ENCODE results near the gene PACRG.

Gene PACRG

GRCh38 chr6:163085426-163085825 is 357.7 kb downstream of the PACRG start:
- no peak for DNase-seq (ENCODE audit: low read depth)

GRCh38 chr6:163085861-163086623 is 358.3 kb downstream of the PACRG start:
- DNase-seq (ENCODE audit: low read depth) = no peak

GRCh38 chr6:163086624-163086920 is 358.8 kb downstream of the PACRG start:
- DNase-seq (ENCODE audit: low read depth) = no peak

- no peak for DNase-seq (ENCODE audit: low read depth)
Observed at GRCh38 chr6:163087981-163088380, 360.2 kb downstream of the PACRG start.

- no peak for DNase-seq (ENCODE audit: low read depth)
Observed at GRCh38 chr6:163092876-163093275, 365.1 kb downstream of the PACRG start.

GRCh38 chr6:163094881-163095280 is 367.1 kb downstream of the PACRG start:
- DNase-seq (ENCODE audit: low read depth) = no peak

GRCh38 chr6:163095401-163095800 is 367.6 kb downstream of the PACRG start:
- DNase-seq (ENCODE audit: low read depth) = no peak

- DNase-seq (ENCODE audit: low read depth) = no peak
Observed at GRCh38 chr6:163098827-163099479, 371.2 kb downstream of the PACRG start.

- DNase-seq (ENCODE audit: low read depth) = no peak
Observed at GRCh38 chr6:163099621-163100171, 371.9 kb downstream of the PACRG start.

- no peak for DNase-seq (ENCODE audit: low read depth)
Observed at GRCh38 chr6:163100259-163100658, 372.5 kb downstream of the PACRG start.

- DNase-seq (ENCODE audit: low read depth) = no peak
Observed at GRCh38 chr6:163113358-163113962, 385.7 kb downstream of the PACRG start.

- DNase-seq (ENCODE audit: low read depth) = no peak
Observed at GRCh38 chr6:163118941-163119340, 391.2 kb downstream of the PACRG start.

- DNase-seq (ENCODE audit: low read depth) = no peak
Observed at GRCh38 chr6:163120223-163120622, 392.4 kb downstream of the PACRG start.

- DNase-seq (ENCODE audit: low read depth) = no peak
Observed at GRCh38 chr6:163121270-163121669, 393.5 kb downstream of the PACRG start.

GRCh38 chr6:163122365-163122764 is 394.6 kb downstream of the PACRG start:
- no peak for DNase-seq (ENCODE audit: low read depth)

GRCh38 chr6:163123098-163123497 is 395.3 kb downstream of the PACRG start:
- DNase-seq (ENCODE audit: low read depth) = no peak

GRCh38 chr6:163126741-163127140 is 399.0 kb downstream of the PACRG start:
- DNase-seq (ENCODE audit: low read depth) = no peak

- DNase-seq (ENCODE audit: low read depth) = no peak
Observed at GRCh38 chr6:163127587-163127986, 399.8 kb downstream of the PACRG start.

GRCh38 chr6:163128324-163128723 is 400.6 kb downstream of the PACRG start:
- DNase-seq (ENCODE audit: low read depth) = no peak

- DNase-seq (ENCODE audit: low read depth) = no peak
Observed at GRCh38 chr6:163132050-163132750, 404.4 kb downstream of the PACRG start.

- DNase-seq (ENCODE audit: low read depth) = no peak
Observed at GRCh38 chr6:163133017-163133416, 405.2 kb downstream of the PACRG start.

GRCh38 chr6:163133691-163134090 is 405.9 kb downstream of the PACRG start:
- no peak for DNase-seq (ENCODE audit: low read depth)
